Uterus (tissue), 4 donors: ENCODE data around the gene GATA6. TPM values are rescaled to one million over a fixed set of nuclear protein-coding genes. Genes with fewer than 3 reads are reported as not detected.

Experiments used
- DNase-seq, 2 donors: peaks; one replicate each; pipeline ENCODE4 v3.0.0-alpha.2; 2019 to 2020
- H3K27ac ChIP-seq, 2 donors: fragments of 200-600 bp; sonication (generic); 1 replicate in 1 of 2; 2 replicates in 1 of 2; pipeline ENCODE4 v1.5.1; 2016 to 2018
- H3K27me3 ChIP-seq, 2 donors: fragments of 200-600 bp; sonication (generic); one replicate each; pipeline ENCODE4 v1.5.1; 2018 to 2019; ENCODE audit warnings: control low read depth in 1 of 2
- H3K36me3 ChIP-seq, 2 donors: fragments of 200-600 bp; sonication (generic); one replicate each; pipeline ENCODE4 v1.5.1; 2019; ENCODE audit warnings: control low read depth in 1 of 2
- H3K4me1 ChIP-seq, 2 donors: fragments of 200-600 bp; sonication (generic); one replicate each; pipeline ENCODE4 v1.5.1; 2018 to 2019; ENCODE audit warnings: control low read depth in 1 of 2
- H3K4me3 ChIP-seq, 2 donors: fragments of 200-600 bp; sonication (generic); 1 replicate in 1 of 2; 2 replicates in 1 of 2; pipeline ENCODE4 v1.5.1; 2018 to 2019; ENCODE audit warnings: mild to moderate bottlenecking in 1 of 2
- H3K9me3 ChIP-seq, 2 donors: fragments of 200-600 bp; sonication (generic); one replicate each; pipeline ENCODE4 v1.5.1; 2019; ENCODE audit warnings: control low read depth in 1 of 2
- CTCF ChIP-seq, 4 experiments: fragments of 200-600 bp in 2 of 4; fragments of 450-650 bp in 2 of 4; sonication (generic) in 2 of 4; IDR thresholded peaks; one replicate each; pipeline ENCODE4 v1.5.1; 2016 to 2019; ENCODE audit warnings: antibody characterized with exemption in 4 of 4, mild to moderate bottlenecking in 2 of 4, moderate library complexity in 1 of 4
- POLR2A ChIP-seq, 2 donors: fragments of 450-650 bp; IDR thresholded peaks; one replicate each; pipeline ENCODE4 v1.6.1; 2016; ENCODE audit warnings: antibody characterized with exemption in 2 of 2, mild to moderate bottlenecking in 1 of 2, moderate library complexity in 1 of 2
- intact Hi-C: fragments of 100-400 bp; cut with DNase I; formaldehyde crosslinking; loops from one replicate; pipeline ENCODE4 v1.15.1; 2023; ENCODE audit warnings: low total_unique reads
- total RNA-seq, 4 donors: library from RNA; depleted of rRNA in 3 of 4; stranded (reverse); fragments of >200 nt in 3 of 4; gene quantifications; one replicate each; pipeline versions ENCODE4 v1.1.0 to v1.2.4, GENCODE V29; 2014 to 2023
- donor health status: DM: yes; HTN: yes; CAD: no.

Gene GATA6
- total RNA-seq, 4 donors from 2014 or later: 28.2 to 59.6 (median 39.5) TPM

- Histone ChIP-seq H3K27ac (peak overlapping the region; percentile 99 to 100), H3K27me3 (no peaks in the 10 kb centered on the region), H3K4me3 (peak overlapping the region; percentile 89 to 96), H3K36me3 (no peaks in the 10 kb centered on the region), H3K4me1 (no peaks in the 10 kb centered on the region), H3K9me3 (no peaks in the 10 kb centered on the region)
- TF ChIP-seq POLR2A (IDR thresholded peaks at IDR 0.05) (no peak), CTCF (IDR thresholded peaks at IDR 0.05) (no peak)
- intact Hi-C loops: no loop called here
- DNase-seq: no peak
Measured at GRCh38 chr18:22175346-22175745, 6.0 kb downstream of the GATA6 start.

GRCh38 chr18:22176420-22177326 is 7.3 kb downstream of the GATA6 start:
- intact Hi-C loops: no loop called here

GRCh38 chr18:22177327-22177871 is 8.0 kb downstream of the GATA6 start:
- no peaks in the 10 kb centered on the region for H3K4me1 ChIP-seq
- H3K4me3 ChIP-seq: peak overlapping the region; percentile 2 to 96
- intact Hi-C loops: no loop called here
- no peaks in the 10 kb centered on the region for H3K36me3 ChIP-seq
- no peaks in the 10 kb centered on the region for H3K27me3 ChIP-seq
- no peak for DNase-seq
- TF ChIP-seq POLR2A (IDR thresholded peaks at IDR 0.05): no peak
- TF ChIP-seq CTCF (IDR thresholded peaks at IDR 0.05): no peak
- H3K27ac ChIP-seq: peak overlapping the region; percentile 99 to 100
- H3K9me3 ChIP-seq: no peaks in the 10 kb centered on the region

More at GRCh38 chr18:22176420-22177326, 7.3 kb downstream of the GATA6 start:
- Histone ChIP-seq H3K4me3 (peak overlapping the region; percentile 2 to 96), H3K27me3 (no peaks in the 10 kb centered on the region), H3K36me3 (no peaks in the 10 kb centered on the region), H3K9me3 (no peaks in the 10 kb centered on the region), H3K4me1 (no peaks in the 10 kb centered on the region), H3K27ac (peak overlapping the region; percentile 99 to 100)
- peak in 1 of 2 donors; percentile 60 for DNase-seq
- TF ChIP-seq POLR2A (IDR thresholded peaks at IDR 0.05): no peak
- TF ChIP-seq CTCF (IDR thresholded peaks at IDR 0.05): no peak

- intact Hi-C loops: no loop called here
- no peak for DNase-seq
- H3K27me3 ChIP-seq: no peaks in the 10 kb centered on the region
- peaks cover 0 to under 1% of the 10 kb centered on the region in 2 donors for H3K4me1 ChIP-seq
- peak overlapping the region in 1 of 2 donors; percentile 96 for H3K4me3 ChIP-seq
- H3K9me3 ChIP-seq: no peaks in the 10 kb centered on the region
- H3K36me3 ChIP-seq: no peaks in the 10 kb centered on the region
- TF ChIP-seq CTCF (IDR thresholded peaks at IDR 0.05): no peak
- no peak for TF ChIP-seq POLR2A (IDR thresholded peaks at IDR 0.05)
- peak overlapping the region; percentile 99 to 100 for H3K27ac ChIP-seq
Measured at GRCh38 chr18:22179174-22179573, 9.8 kb downstream of the GATA6 start.

GRCh38 chr18:22179631-22180030 is 10.2 kb downstream of the GATA6 start:
- Histone ChIP-seq H3K4me3 (no peak overlapping the region), H3K9me3 (no peaks in the 10 kb centered on the region), H3K27me3 (no peaks in the 10 kb centered on the region), H3K36me3 (no peaks in the 10 kb centered on the region), H3K4me1 (peaks cover 0 to 5% of the 10 kb centered on the region in 2 donors), H3K27ac (peak overlapping the region; percentile 99 to 100)
- no peak for DNase-seq
- no peak for TF ChIP-seq CTCF (IDR thresholded peaks at IDR 0.05)
- TF ChIP-seq POLR2A (IDR thresholded peaks at IDR 0.05): no peak
- intact Hi-C loops: no loop called here
